ENCODE results near the gene BTBD9. TPM values are rescaled to one million over a fixed set of nuclear protein-coding genes. Genes with fewer than 3 reads are reported as not detected.

The BTBD9 gene
- total RNA-seq, 4 donors from 2014 or later = 10.8 to 26.3 (median 15.3) TPM

DNA sequence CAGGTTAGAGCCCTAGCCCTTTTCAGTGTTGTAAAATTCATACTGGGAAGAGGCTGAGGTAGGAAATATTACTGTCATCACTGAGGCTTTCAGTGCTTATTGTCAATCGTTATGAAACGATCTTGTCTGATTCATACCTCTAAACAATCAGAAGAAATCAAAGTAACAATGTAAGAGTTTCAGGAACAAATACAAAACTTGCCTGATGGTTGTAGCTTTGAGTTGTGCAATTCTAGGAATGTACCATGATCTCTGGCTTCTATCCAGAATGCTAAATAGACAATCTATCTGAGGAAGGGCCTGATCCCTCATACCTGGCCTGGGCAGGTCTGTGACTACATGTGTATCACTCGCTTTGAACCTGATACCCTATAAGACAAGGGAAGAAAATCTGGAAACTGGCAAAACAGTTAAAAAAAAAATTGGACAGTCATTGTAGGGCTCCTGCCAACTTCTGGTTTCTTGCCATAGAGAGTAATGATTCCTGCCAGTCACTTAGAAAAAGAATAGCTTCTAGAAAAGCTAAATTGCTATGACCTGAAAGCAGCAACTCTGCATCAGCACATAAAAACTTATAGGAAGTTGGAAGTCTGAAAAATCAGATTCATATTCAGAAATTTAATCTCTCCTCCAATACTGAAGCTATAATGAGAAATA lies 234.7 kb downstream of the BTBD9 start:
- ATAC-seq (ENCODE audit: low FRiP score) (peak; percentile 78), DNase-seq (ENCODE audit: low spot score) (no peak)
- TF ChIP-seq, protein P1, sequence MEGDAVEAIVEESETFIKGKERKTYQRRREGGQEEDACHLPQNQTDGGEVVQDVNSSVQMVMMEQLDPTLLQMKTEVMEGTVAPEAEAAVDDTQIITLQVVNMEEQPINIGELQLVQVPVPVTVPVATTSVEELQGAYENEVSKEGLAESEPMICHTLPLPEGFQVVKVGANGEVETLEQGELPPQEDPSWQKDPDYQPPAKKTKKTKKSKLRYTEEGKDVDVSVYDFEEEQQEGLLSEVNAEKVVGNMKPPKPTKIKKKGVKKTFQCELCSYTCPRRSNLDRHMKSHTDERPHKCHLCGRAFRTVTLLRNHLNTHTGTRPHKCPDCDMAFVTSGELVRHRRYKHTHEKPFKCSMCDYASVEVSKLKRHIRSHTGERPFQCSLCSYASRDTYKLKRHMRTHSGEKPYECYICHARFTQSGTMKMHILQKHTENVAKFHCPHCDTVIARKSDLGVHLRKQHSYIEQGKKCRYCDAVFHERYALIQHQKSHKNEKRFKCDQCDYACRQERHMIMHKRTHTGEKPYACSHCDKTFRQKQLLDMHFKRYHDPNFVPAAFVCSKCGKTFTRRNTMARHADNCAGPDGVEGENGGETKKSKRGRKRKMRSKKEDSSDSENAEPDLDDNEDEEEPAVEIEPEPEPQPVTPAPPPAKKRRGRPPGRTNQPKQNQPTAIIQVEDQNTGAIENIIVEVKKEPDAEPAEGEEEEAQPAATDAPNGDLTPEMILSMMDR (IDR thresholded peaks at IDR 0.05) = no peak

DNA sequence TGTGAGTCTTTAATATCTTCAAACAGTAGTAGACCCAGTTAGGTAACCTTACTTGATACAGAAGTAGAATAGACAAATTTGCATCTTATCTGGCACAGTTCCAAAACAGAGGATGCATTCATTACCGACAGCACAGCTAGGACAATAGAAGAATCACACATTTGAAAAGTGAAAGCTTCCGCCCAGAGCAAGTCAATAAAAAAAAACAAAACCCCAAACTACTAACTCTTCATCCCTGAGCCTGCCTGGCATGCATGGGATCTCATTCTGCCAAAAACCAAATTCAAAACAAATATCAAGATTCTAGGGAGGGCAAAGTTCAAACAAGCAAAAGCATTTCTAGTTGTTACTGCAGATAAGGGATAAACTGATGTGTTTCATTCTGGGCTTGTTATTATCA lies 235.4 kb downstream of the BTBD9 start:
- ATAC-seq (ENCODE audit: low FRiP score) (no peak), DNase-seq (ENCODE audit: low spot score) (no peak)
- TF ChIP-seq, protein P1 (IDR thresholded peaks at IDR 0.05) = no peak

DNA sequence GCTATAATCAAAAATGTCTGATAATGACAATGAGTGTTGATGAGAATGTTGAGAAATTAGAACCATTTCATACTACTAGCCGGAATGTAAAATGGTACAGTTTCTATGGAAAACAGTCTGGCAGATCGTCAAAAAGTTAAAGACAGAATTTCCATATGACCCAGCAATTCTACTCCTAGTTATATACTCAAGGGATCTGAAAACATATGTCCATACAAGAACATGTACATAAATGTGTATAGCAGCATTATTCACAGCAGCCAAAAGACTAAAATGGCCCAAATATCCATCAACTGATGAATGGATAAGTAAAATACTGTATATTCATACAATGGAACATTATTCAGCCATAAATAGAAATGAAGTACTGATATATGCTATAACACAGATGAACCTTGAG lies 236.2 kb downstream of the BTBD9 start:
- TF ChIP-seq, protein P1 (IDR thresholded peaks at IDR 0.05) = no peak
- ATAC-seq (ENCODE audit: low FRiP score) = no peak
- DNase-seq (ENCODE audit: low spot score) = no peak

DNA sequence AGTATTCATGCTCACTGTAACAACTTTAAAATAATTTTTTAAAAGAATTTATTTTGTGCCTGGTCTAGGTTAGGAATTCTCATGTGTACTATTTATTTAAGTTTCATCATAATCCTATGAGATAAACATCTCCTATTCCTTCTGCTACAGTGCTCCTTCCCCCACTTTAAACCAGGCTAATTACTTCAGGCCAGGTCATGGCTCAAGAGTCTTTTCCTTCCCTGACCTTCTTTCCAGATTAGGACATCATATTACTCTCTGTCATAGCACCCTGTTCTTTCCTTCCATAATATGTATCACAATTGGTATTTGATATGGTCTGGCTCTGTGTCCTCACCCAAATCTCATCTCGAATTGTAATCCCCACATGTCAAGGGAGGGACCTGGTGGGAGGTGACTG lies 239.0 kb downstream of the BTBD9 start:
- ATAC-seq (ENCODE audit: low FRiP score) (no peak), DNase-seq (ENCODE audit: low spot score) (no peak)
- TF ChIP-seq, protein P1 (IDR thresholded peaks at IDR 0.05) = no peak

DNA sequence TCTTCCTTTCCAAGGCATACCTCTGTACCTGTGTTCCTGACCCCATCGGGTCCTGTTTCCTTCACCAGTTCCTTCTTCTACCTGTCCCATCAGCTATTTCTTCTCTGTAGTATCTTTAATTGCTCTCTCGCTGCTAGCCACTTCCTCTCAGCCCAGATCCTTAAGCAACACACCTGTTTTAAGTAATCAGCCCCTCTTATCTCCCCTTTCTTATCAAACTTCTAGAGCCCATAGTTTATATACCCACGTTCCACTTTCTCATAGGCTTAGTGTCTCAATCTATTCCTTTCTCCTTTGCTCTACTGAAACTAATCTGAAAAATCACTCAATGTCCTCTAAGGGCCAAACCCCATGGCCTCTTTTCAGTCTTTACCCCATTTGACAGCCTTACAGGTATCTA lies 239.6 kb downstream of the BTBD9 start:
- TF ChIP-seq, protein P1 (IDR thresholded peaks at IDR 0.05) = no peak
- DNase-seq (ENCODE audit: low spot score) = no peak

DNA sequence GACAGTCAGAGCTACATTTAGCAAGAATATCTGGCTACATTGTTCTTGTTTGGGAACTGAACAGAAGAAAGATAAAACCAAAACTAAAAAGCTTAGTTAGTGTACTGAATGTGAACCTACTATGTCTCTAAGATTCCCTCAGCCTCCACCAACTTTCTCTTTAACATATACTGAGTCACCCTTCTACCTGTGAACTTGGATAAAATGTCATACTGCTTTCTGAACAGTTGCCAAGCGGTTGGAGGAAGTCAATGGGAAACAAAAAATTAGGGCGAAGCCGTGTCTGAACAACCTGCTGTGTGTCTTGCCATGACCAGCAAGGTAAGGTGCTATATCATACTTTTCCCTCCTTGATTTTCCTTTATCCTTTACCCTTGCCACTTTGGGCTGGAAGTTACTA lies 243.5 kb downstream of the BTBD9 start:
- DNase-seq (ENCODE audit: low spot score) (no peak), ATAC-seq (ENCODE audit: low FRiP score) (no peak)
- TF ChIP-seq, protein P1 (IDR thresholded peaks at IDR 0.05) = no peak

More for the DNA sequence above, 239.6 kb downstream of the BTBD9 start:
- no peak for ATAC-seq (ENCODE audit: low FRiP score)

DNA sequence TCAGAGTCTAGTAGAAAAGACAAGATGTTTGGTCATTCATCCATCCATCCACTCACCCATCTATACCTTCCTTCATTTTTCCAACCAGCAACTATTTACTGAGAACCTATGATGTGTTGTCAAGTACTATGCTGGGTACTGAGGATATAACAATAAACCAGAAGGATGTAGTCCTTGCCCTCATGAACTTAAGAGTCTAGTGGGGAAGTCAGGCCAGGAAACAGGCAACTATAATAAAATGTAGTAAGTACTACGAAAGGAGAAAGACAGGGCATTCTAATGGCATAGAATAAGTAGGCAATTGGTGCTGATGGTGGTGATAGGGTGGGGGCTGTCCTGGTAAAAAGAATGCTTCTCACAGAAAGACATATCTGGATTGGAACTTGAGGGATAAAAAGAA lies 245.7 kb downstream of the BTBD9 start:
- TF ChIP-seq, protein P1 (IDR thresholded peaks at IDR 0.05) = no peak
- DNase-seq (ENCODE audit: low spot score) (no peak), ATAC-seq (ENCODE audit: low FRiP score) (no peak)
